Measurements from ENCODE around the gene CLEC3B.

The CLEC3B gene

DNA sequence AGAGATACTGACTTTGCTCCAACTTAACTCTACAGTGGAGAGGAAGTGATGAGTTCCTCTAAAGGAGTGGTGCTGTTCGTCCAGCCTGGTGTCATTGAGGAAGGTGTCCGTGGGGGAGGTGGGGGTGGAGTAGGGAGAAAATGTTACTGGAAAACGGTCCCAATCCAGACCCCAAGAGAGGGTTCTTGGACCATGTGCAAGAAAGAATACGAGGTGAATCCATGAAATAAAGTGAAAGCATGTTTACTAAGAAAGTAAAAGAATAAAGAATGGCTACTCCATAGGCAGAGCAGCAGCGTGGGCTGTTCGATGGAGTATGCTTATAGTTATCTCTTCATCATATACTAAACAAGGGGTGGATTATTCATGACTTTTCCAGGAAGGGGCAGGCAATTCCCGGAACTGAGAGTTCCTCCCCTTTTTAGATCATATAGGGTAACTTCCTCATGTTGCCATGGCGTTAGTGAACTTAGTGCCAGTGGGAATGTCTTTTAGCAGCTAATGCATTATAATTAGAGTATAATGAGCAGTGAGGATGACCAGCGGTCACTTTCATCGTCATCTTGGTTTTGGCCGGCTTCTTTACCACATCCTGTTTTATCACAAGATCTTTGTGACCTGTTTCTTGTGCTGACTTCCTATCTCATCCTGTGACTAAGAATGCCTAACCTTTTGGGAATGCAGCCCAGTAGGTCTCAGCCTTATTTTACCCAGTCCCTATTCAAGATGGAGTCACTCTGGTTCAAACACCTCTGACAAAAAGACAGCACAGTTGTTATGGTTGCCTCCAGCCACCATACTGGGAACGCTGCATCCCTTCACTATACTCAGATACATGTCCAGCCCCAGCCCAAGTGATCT is 38.6 kb downstream of the CLEC3B start:
- Histone ChIP-seq H2BK120ac (ENCODE audit: low read depth, low read length) (no peak overlapping the region), H2AK5ac (ENCODE audit: low read depth, low read length) (no peak overlapping the region), H4K8ac (ENCODE audit: low read depth, low read length) (no peak overlapping the region), H2BK5ac (ENCODE audit: low read length) (no peak overlapping the region), H3K9ac (ENCODE audit: low read depth, low read length, poor library complexity) (no peak overlapping the region), H3K14ac (ENCODE audit: low read length) (no peak overlapping the region), H3K4me2 (ENCODE audit: insufficient read depth, low read length, poor library complexity, severe bottlenecking) (no peak overlapping the region), H3K4ac (ENCODE audit: low read length) (no peak overlapping the region), H3K79me1 (ENCODE audit: low read depth, low read length) (no peaks in the 10 kb centered on the region), H2BK15ac (ENCODE audit: low read length) (no peak overlapping the region), H3K18ac (ENCODE audit: low read length) (no peak overlapping the region), H3K9me3 (replicated peaks in 1 of 2; ENCODE audit: control insufficient read depth in 2 of 2, insufficient read depth in 1 of 2, low read depth in 1 of 2, low read length in 2 of 2) (peaks cover 0 to 4% of the 10 kb centered on the region in 2 donors), H3K4me3 (ENCODE audit: low read length in 2 of 2) (no peak overlapping the region), H3K36me3 (replicated peaks in 1 of 2; ENCODE audit: control insufficient read depth in 2 of 2, insufficient read depth in 2 of 2, low read length in 2 of 2) (no peaks in the 10 kb centered on the region), H2BK12ac (ENCODE audit: low read length) (no peak overlapping the region), H2AFZ (ENCODE audit: low read length) (peak overlapping the region; percentile 31), H3K23ac (ENCODE audit: low read depth, low read length, poor library complexity) (no peak overlapping the region), H3K4me1 (ENCODE audit: control insufficient read depth in 2 of 2, insufficient read depth in 1 of 2, low read depth in 1 of 2, low read length in 2 of 2) (peaks cover 5 to 58% of the 10 kb centered on the region in 2 donors), H3K27me3 (ENCODE audit: control insufficient read depth in 3 of 3, insufficient read depth in 3 of 3, low read depth in 1 of 3, low read length in 3 of 3) (no peaks in the 10 kb centered on the region), H3K27ac (replicated peaks; ENCODE audit: low read length) (no peak overlapping the region), H4K91ac (ENCODE audit: low read depth, low read length, poor library complexity) (peak overlapping the region; percentile 17)
- DNase-seq (ENCODE audit: low spot score) = no peak
- no CpG with 5 or more reads among the region's 12 CpGs for whole genome bisulfite sequencing, 2 donors (ENCODE audit: extremely low coverage in 2 of 2, insufficient read length in 2 of 2, insufficient replicate concordance in 1 of 2)

DNA sequence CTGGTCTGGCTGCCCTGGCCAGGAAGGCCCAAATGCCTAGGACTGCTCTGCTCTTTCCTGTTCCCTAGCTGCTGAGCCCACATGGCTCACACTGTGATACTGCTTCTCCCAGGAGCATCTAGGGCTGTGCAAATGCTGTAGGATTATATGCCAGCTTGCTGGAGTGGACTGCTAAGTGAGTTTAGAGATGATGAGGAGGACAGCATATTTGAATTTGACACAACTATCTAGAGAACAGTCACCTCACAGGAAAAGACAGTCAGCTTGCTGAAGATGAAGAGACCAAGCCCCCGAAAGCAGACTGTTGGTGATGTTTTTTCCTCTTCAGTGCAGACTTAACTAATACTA is 39.2 kb downstream of the CLEC3B start:
- Histone ChIP-seq H2AFZ (ENCODE audit: low read length) (peak overlapping the region; percentile 31), H4K91ac (ENCODE audit: low read depth, low read length, poor library complexity) (peak overlapping the region; percentile 17), H3K36me3 (replicated peaks in 1 of 2; ENCODE audit: control insufficient read depth in 2 of 2, insufficient read depth in 2 of 2, low read length in 2 of 2) (no peaks in the 10 kb centered on the region), H2BK12ac (ENCODE audit: low read length) (no peak overlapping the region), H3K9ac (ENCODE audit: low read depth, low read length, poor library complexity) (no peak overlapping the region), H3K4me2 (ENCODE audit: insufficient read depth, low read length, poor library complexity, severe bottlenecking) (no peak overlapping the region), H3K4me1 (ENCODE audit: control insufficient read depth in 2 of 2, insufficient read depth in 1 of 2, low read depth in 1 of 2, low read length in 2 of 2) (peaks cover 5 to 52% of the 10 kb centered on the region in 2 donors), H3K9me3 (replicated peaks in 1 of 2; ENCODE audit: control insufficient read depth in 2 of 2, insufficient read depth in 1 of 2, low read depth in 1 of 2, low read length in 2 of 2) (peaks cover 0 to 4% of the 10 kb centered on the region in 2 donors), H3K79me1 (ENCODE audit: low read depth, low read length) (no peaks in the 10 kb centered on the region), H3K14ac (ENCODE audit: low read length) (no peak overlapping the region), H3K4ac (ENCODE audit: low read length) (no peak overlapping the region), H2AK5ac (ENCODE audit: low read depth, low read length) (no peak overlapping the region), H3K23ac (ENCODE audit: low read depth, low read length, poor library complexity) (no peak overlapping the region), H3K18ac (ENCODE audit: low read length) (no peak overlapping the region), H3K27ac (replicated peaks; ENCODE audit: low read length) (no peak overlapping the region), H4K8ac (ENCODE audit: low read depth, low read length) (no peak overlapping the region), H3K27me3 (ENCODE audit: control insufficient read depth in 3 of 3, insufficient read depth in 3 of 3, low read depth in 1 of 3, low read length in 3 of 3) (no peaks in the 10 kb centered on the region), H2BK120ac (ENCODE audit: low read depth, low read length) (no peak overlapping the region), H2BK5ac (ENCODE audit: low read length) (no peak overlapping the region), H2BK15ac (ENCODE audit: low read length) (no peak overlapping the region), H3K4me3 (ENCODE audit: low read length in 2 of 2) (no peak overlapping the region)
- WGBS, 2 donors (ENCODE audit: extremely low coverage in 2 of 2, insufficient read length in 2 of 2, insufficient replicate concordance in 1 of 2) = no CpG with 5 or more reads among the region's 1 CpG
- DNase-seq (ENCODE audit: low spot score) = no peak

- H3K9ac ChIP-seq (ENCODE audit: low read depth, low read length, poor library complexity) = no peak overlapping the region
- H3K4me2 ChIP-seq (ENCODE audit: insufficient read depth, low read length, poor library complexity, severe bottlenecking) = no peak overlapping the region
- H2BK12ac ChIP-seq (ENCODE audit: low read length) = no peak overlapping the region
- no CpG with 5 or more reads among the region's 3 CpGs for WGBS, 2 donors (ENCODE audit: extremely low coverage in 2 of 2, insufficient read length in 2 of 2, insufficient replicate concordance in 1 of 2)
- H3K4me1 ChIP-seq (ENCODE audit: control insufficient read depth in 2 of 2, insufficient read depth in 1 of 2, low read depth in 1 of 2, low read length in 2 of 2) = peaks cover 0 to 43% of the 10 kb centered on the region in 2 donors
- H4K8ac ChIP-seq (ENCODE audit: low read depth, low read length) = no peak overlapping the region
- H3K4me3 ChIP-seq (ENCODE audit: low read length in 2 of 2) = no peak overlapping the region
- peaks cover 0 to 7% of the 10 kb centered on the region in 2 donors for H3K9me3 ChIP-seq (replicated peaks in 1 of 2; ENCODE audit: control insufficient read depth in 2 of 2, insufficient read depth in 1 of 2, low read depth in 1 of 2, low read length in 2 of 2)
- H3K36me3 ChIP-seq (replicated peaks in 1 of 2; ENCODE audit: control insufficient read depth in 2 of 2, insufficient read depth in 2 of 2, low read length in 2 of 2) = no peaks in the 10 kb centered on the region
- no peak for DNase-seq (ENCODE audit: low spot score)
- H2AFZ ChIP-seq (ENCODE audit: low read length) = no peak overlapping the region
- no peak overlapping the region for H2BK15ac ChIP-seq (ENCODE audit: low read length)
- no peaks in the 10 kb centered on the region for H3K79me1 ChIP-seq (ENCODE audit: low read depth, low read length)
- H3K27ac ChIP-seq (replicated peaks; ENCODE audit: low read length) = no peak overlapping the region
- no peak overlapping the region for H3K18ac ChIP-seq (ENCODE audit: low read length)
- no peak overlapping the region for H2BK5ac ChIP-seq (ENCODE audit: low read length)
- no peak overlapping the region for H3K14ac ChIP-seq (ENCODE audit: low read length)
- H3K4ac ChIP-seq (ENCODE audit: low read length) = no peak overlapping the region
- H2AK5ac ChIP-seq (ENCODE audit: low read depth, low read length) = no peak overlapping the region
- H3K27me3 ChIP-seq (ENCODE audit: control insufficient read depth in 3 of 3, insufficient read depth in 3 of 3, low read depth in 1 of 3, low read length in 3 of 3) = no peaks in the 10 kb centered on the region
- H4K91ac ChIP-seq (ENCODE audit: low read depth, low read length, poor library complexity) = no peak overlapping the region
- H2BK120ac ChIP-seq (ENCODE audit: low read depth, low read length) = no peak overlapping the region
- no peak overlapping the region for H3K23ac ChIP-seq (ENCODE audit: low read depth, low read length, poor library complexity)
Observed at GRCh38 chr3:45066109-45066801, 40.2 kb downstream of the CLEC3B start.

DNA sequence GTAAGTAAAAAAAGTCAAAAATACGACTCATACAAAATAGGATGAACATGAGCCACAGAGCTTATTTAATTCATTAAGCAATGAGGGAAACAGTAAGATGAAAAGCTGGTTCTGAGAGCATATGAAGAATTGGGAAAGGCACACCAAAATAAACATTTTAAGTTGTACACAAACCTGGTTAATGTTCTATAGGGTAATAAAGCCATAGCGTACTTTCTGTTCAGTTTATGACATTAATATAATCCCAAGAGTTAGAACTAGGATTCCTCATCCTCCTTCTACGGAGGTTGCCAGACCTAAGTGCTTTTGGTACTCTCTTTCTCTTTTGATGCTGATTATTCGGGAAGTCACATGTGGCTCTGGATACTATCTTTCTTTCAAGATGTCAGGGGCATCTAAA is 41.4 kb downstream of the CLEC3B start:
- Histone ChIP-seq H3K4ac (ENCODE audit: low read length) (no peak overlapping the region), H3K4me1 (ENCODE audit: control insufficient read depth in 2 of 2, insufficient read depth in 1 of 2, low read depth in 1 of 2, low read length in 2 of 2) (peaks cover 0 to 36% of the 10 kb centered on the region in 2 donors), H3K14ac (ENCODE audit: low read length) (no peak overlapping the region), H3K9me3 (replicated peaks in 1 of 2; ENCODE audit: control insufficient read depth in 2 of 2, insufficient read depth in 1 of 2, low read depth in 1 of 2, low read length in 2 of 2) (peaks cover 0 to 7% of the 10 kb centered on the region in 2 donors), H3K4me2 (ENCODE audit: insufficient read depth, low read length, poor library complexity, severe bottlenecking) (no peak overlapping the region), H2BK12ac (ENCODE audit: low read length) (no peak overlapping the region), H3K36me3 (replicated peaks in 1 of 2; ENCODE audit: control insufficient read depth in 2 of 2, insufficient read depth in 2 of 2, low read length in 2 of 2) (no peaks in the 10 kb centered on the region), H4K8ac (ENCODE audit: low read depth, low read length) (no peak overlapping the region), H2BK120ac (ENCODE audit: low read depth, low read length) (no peak overlapping the region), H3K27me3 (ENCODE audit: control insufficient read depth in 3 of 3, insufficient read depth in 3 of 3, low read depth in 1 of 3, low read length in 3 of 3) (no peaks in the 10 kb centered on the region), H3K79me1 (ENCODE audit: low read depth, low read length) (no peaks in the 10 kb centered on the region), H2BK5ac (ENCODE audit: low read length) (no peak overlapping the region), H3K23ac (ENCODE audit: low read depth, low read length, poor library complexity) (no peak overlapping the region), H2AFZ (ENCODE audit: low read length) (no peak overlapping the region), H3K4me3 (ENCODE audit: low read length in 2 of 2) (no peak overlapping the region), H2BK15ac (ENCODE audit: low read length) (no peak overlapping the region), H3K9ac (ENCODE audit: low read depth, low read length, poor library complexity) (no peak overlapping the region), H3K27ac (replicated peaks; ENCODE audit: low read length) (no peak overlapping the region), H4K91ac (ENCODE audit: low read depth, low read length, poor library complexity) (no peak overlapping the region), H3K18ac (ENCODE audit: low read length) (no peak overlapping the region), H2AK5ac (ENCODE audit: low read depth, low read length) (no peak overlapping the region)
- no peak for DNase-seq (ENCODE audit: low spot score)
- WGBS, 2 donors (ENCODE audit: extremely low coverage in 2 of 2, insufficient read length in 2 of 2, insufficient replicate concordance in 1 of 2) = no CpG with 5 or more reads among the region's 4 CpGs
